Prostate gland (tissue), 2 donors: ENCODE data around the gene TRPC1. TPM values are rescaled to one million over a fixed set of nuclear protein-coding genes. Genes with fewer than 3 reads are reported as not detected.

ENCODE experiments used
- DNase-seq: peaks from one replicate; pipeline ENCODE4 v3.0.0-alpha.2; 2019; ENCODE audit warnings: low spot score
- H3K27ac ChIP-seq, 2 donors: fragments of 200-600 bp; sonication (generic); 2 replicates each; pipeline ENCODE4 v1.5.1; 2017 to 2019
- H3K27me3 ChIP-seq: fragments of 200-600 bp; sonication (generic); replicated peaks from 2 replicates; pipeline ENCODE4 v1.5.1; 2019; ENCODE audit not compliant: insufficient read depth
- H3K36me3 ChIP-seq, 2 donors: fragments of 200-600 bp; sonication (generic); 1 replicate in 1 of 2; 2 replicates in 1 of 2; pipeline versions ENCODE4 v1.5.1 to v1.8.1; 2017 to 2019
- H3K4me1 ChIP-seq: fragments of 200-600 bp; sonication (generic); replicated peaks from 2 replicates; pipeline ENCODE4 v1.5.1; 2019
- H3K4me3 ChIP-seq, 2 donors: fragments of 200-600 bp; sonication (generic); 2 replicates each; pipeline ENCODE4 v1.5.1; 2017 to 2019
- H3K9me3 ChIP-seq: fragments of 200-600 bp; sonication (generic); 2 replicates; pipeline ENCODE4 v1.5.1; 2017
- CTCF ChIP-seq, 4 experiments: fragments of 200-600 bp in 2 of 4; fragments of 450-650 bp in 2 of 4; sonication (generic) in 2 of 4; IDR thresholded peaks; 1 replicate in 3 of 4; 2 replicates in 1 of 4; pipeline ENCODE4 v1.5.1; 2016 to 2019; ENCODE audit warnings: antibody characterized with exemption in 4 of 4, mild to moderate bottlenecking in 2 of 4, moderate library complexity in 2 of 4
- POLR2A ChIP-seq: fragments of 450-650 bp; IDR thresholded peaks from one replicate; pipeline ENCODE4 v1.6.1; 2016; ENCODE audit warnings: antibody characterized with exemption, mild to moderate bottlenecking
- POLR2AphosphoS5 ChIP-seq: sonication (generic); formaldehyde crosslinking; IDR thresholded peaks from one replicate; pipeline ENCODE4 v1.6.1; 2017; ENCODE audit warnings: antibody characterized with exemption
- WGBS: methylation state at CpG from one replicate; pipeline ENCODE4 v1.1.5; 2018; 5-methylcytosine and 5-hydroxymethylcytosine counted together
- intact Hi-C: fragments of 100-400 bp; cut with DNase I; formaldehyde crosslinking; loops from one replicate; pipeline ENCODE4 v1.14.2; 2022
- total RNA-seq, 2 donors: library from RNA; depleted of rRNA; stranded (reverse); fragments of >200 nt; gene quantifications; one replicate each; pipeline ENCODE4 v1.1.0, GENCODE V29; 2016

Gene TRPC1
- total RNA-seq, 2 donors from 2014 or later, result 8.1 to 12.8 TPM

DNA sequence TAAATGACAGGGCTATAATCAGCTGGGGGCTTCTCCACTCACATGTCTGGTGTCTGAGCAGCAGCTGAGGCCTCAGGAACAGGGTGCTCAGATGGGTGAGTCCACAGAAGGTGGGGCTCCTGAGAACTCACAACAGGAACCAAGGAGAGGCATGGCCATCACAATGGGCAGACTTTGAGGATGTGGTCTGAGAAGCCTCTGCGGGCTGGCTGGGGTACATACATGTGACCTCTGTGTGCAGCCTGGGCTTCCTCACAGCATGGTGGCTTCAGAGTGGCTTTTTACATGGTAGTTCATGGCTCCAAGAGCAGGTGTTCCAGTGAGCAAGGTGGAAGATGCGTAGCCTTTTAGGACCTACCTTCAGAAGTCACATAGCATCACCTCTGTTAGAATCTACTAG lies 58.8 kb downstream of the TRPC1 start:
- no peak overlapping the region for H3K27ac ChIP-seq
- no peak for DNase-seq
- no peak for TF ChIP-seq POLR2A
- TF ChIP-seq POLR2AphosphoS5, result no peak
- TF ChIP-seq CTCF (IDR thresholded peaks at IDR 0.05), result no peak
- H3K36me3 ChIP-seq, result no peaks in the 10 kb centered on the region
- no peaks in the 10 kb centered on the region for H3K27me3 ChIP-seq
- no peak overlapping the region for H3K4me3 ChIP-seq
- intact Hi-C loops, result no loop called here
- no peaks in the 10 kb centered on the region for H3K9me3 ChIP-seq
- 97% methylated on average over 2 of the region's 2 CpGs for WGBS
- no peaks in the 10 kb centered on the region for H3K4me1 ChIP-seq

GRCh38 chr3:142784228-142784627 lies 60.4 kb downstream of the TRPC1 start:
- no peak for DNase-seq
- WGBS, result 52% methylated on average over 1 of the region's 1 CpG
- Histone ChIP-seq H3K27me3 (no peaks in the 10 kb centered on the region), H3K4me3 (no peak overlapping the region), H3K36me3 (no peaks in the 10 kb centered on the region), H3K9me3 (no peaks in the 10 kb centered on the region), H3K4me1 (no peaks in the 10 kb centered on the region), H3K27ac (no peak overlapping the region)
- TF ChIP-seq POLR2AphosphoS5, result no peak
- TF ChIP-seq CTCF (IDR thresholded peaks at IDR 0.05), result no peak
- TF ChIP-seq POLR2A, result no peak
- intact Hi-C loops, result no loop called here

GRCh38 chr3:142785996-142786395 lies 62.2 kb downstream of the TRPC1 start:
- no peak overlapping the region for H3K4me3 ChIP-seq
- H3K27me3 ChIP-seq, result no peaks in the 10 kb centered on the region
- H3K36me3 ChIP-seq, result no peaks in the 10 kb centered on the region
- intact Hi-C loops, result no loop called here
- no peaks in the 10 kb centered on the region for H3K9me3 ChIP-seq
- no peak for TF ChIP-seq CTCF (IDR thresholded peaks at IDR 0.05)
- no peak for TF ChIP-seq POLR2AphosphoS5
- no peak for TF ChIP-seq POLR2A
- WGBS, result 73% methylated on average over 4 of the region's 4 CpGs
- H3K4me1 ChIP-seq, result no peaks in the 10 kb centered on the region
- H3K27ac ChIP-seq, result no peak overlapping the region
- DNase-seq, result no peak

- no peak for DNase-seq
- WGBS, result 36% methylated on average over 1 of the region's 1 CpG
- H3K9me3 ChIP-seq, result no peaks in the 10 kb centered on the region
- H3K4me3 ChIP-seq, result no peak overlapping the region
- no peak overlapping the region for H3K27ac ChIP-seq
- H3K36me3 ChIP-seq, result no peaks in the 10 kb centered on the region
- no peaks in the 10 kb centered on the region for H3K4me1 ChIP-seq
- H3K27me3 ChIP-seq, result no peaks in the 10 kb centered on the region
- intact Hi-C loops, result no loop called here
- TF ChIP-seq CTCF (IDR thresholded peaks at IDR 0.05), result no peak
- no peak for TF ChIP-seq POLR2A
- no peak for TF ChIP-seq POLR2AphosphoS5
Measured at GRCh38 chr3:142787719-142788118, 63.9 kb downstream of the TRPC1 start.

DNA sequence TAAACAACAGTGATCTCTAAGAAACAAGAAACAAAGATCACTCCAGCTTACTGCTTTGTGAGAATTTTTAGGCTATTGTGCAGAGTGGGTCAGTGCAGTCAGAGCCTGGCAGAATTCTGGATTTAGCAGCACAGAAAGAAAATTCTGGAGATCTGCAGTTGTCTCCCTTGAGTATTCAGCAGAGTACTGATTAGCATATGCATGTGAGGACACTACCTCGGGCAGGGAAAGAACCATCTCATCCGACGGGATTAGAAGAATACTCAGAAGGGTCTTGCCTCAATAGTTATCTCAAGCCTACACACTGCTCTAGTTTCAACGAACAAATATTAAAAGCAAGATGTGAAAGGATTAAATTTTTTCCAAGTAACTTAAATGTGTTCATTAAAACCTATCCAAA lies 70.7 kb downstream of the TRPC1 start:
- TF ChIP-seq CTCF (IDR thresholded peaks at IDR 0.05) (no peak), POLR2A (no peak), POLR2AphosphoS5 (no peak)
- H3K36me3 ChIP-seq, result no peaks in the 10 kb centered on the region
- 68% methylated on average over 4 of the region's 4 CpGs for WGBS
- H3K9me3 ChIP-seq, result no peaks in the 10 kb centered on the region
- DNase-seq, result no peak
- H3K27me3 ChIP-seq, result no peaks in the 10 kb centered on the region
- intact Hi-C loops, result no loop called here
- H3K27ac ChIP-seq, result no peak overlapping the region
- no peaks in the 10 kb centered on the region for H3K4me1 ChIP-seq
- H3K4me3 ChIP-seq, result no peak overlapping the region
